Measurements from ENCODE around the gene GANC.
"Not testable (repeated sequence)": the region's sequence is repeated elsewhere in the genome, so short reads cannot be mapped to it uniquely, and the experiment has no call there.

The GANC gene

GRCh38 chr15:42282926-42283325 lies 9.9 kb downstream of the GANC start:
- no peak for DNase-seq (ENCODE audit: low read depth)

- no peak for DNase-seq (ENCODE audit: low read depth)
Measured at GRCh38 chr15:42283671-42284070, 10.7 kb downstream of the GANC start.

- no peak for DNase-seq (ENCODE audit: low read depth)
Measured at GRCh38 chr15:42284551-42284950, 11.6 kb downstream of the GANC start.

- DNase-seq (ENCODE audit: low read depth): no peak
Measured at GRCh38 chr15:42285034-42285433, 12.0 kb downstream of the GANC start.

GRCh38 chr15:42286445-42287029 lies 13.5 kb downstream of the GANC start:
- DNase-seq (ENCODE audit: low read depth): no peak

GRCh38 chr15:42287931-42288330 lies 14.9 kb downstream of the GANC start:
- DNase-seq (ENCODE audit: low read depth): no peak

GRCh38 chr15:42289166-42289565 lies 16.2 kb downstream of the GANC start:
- DNase-seq (ENCODE audit: low read depth): no peak

GRCh38 chr15:42301004-42301403 lies 28.0 kb downstream of the GANC start:
- DNase-seq (ENCODE audit: low read depth): not testable (repeated sequence)

GRCh38 chr15:42306681-42307080 lies 33.7 kb downstream of the GANC start:
- DNase-seq (ENCODE audit: low read depth): no peak

GRCh38 chr15:42313463-42313862 lies 40.5 kb downstream of the GANC start:
- DNase-seq (ENCODE audit: low read depth): no peak

- DNase-seq (ENCODE audit: low read depth): no peak
Measured at GRCh38 chr15:42314818-42315217, 41.8 kb downstream of the GANC start.

GRCh38 chr15:42315521-42315920 lies 42.5 kb downstream of the GANC start:
- DNase-seq (ENCODE audit: low read depth): no peak

- not testable (repeated sequence) for DNase-seq (ENCODE audit: low read depth)
Measured at GRCh38 chr15:42316282-42316805, 43.3 kb downstream of the GANC start.

GRCh38 chr15:42319206-42319605 lies 46.2 kb downstream of the GANC start:
- DNase-seq (ENCODE audit: low read depth): no peak

- no peak for DNase-seq (ENCODE audit: low read depth)
Measured at GRCh38 chr15:42324308-42324707, 51.3 kb downstream of the GANC start.

- no peak for DNase-seq (ENCODE audit: low read depth)
Measured at GRCh38 chr15:42329161-42329560, 56.2 kb downstream of the GANC start.

- DNase-seq (ENCODE audit: low read depth): no peak
Measured at GRCh38 chr15:42329992-42330391, 57.0 kb downstream of the GANC start.

GRCh38 chr15:42331235-42331634 lies 58.2 kb downstream of the GANC start:
- no peak for DNase-seq (ENCODE audit: low read depth)

- no peak for DNase-seq (ENCODE audit: low read depth)
Measured at GRCh38 chr15:42332331-42332730, 59.3 kb downstream of the GANC start.

GRCh38 chr15:42335074-42335473 lies 62.1 kb downstream of the GANC start:
- no peak for DNase-seq (ENCODE audit: low read depth)

- DNase-seq (ENCODE audit: low read depth): not testable (repeated sequence)
Measured at GRCh38 chr15:42336650-42337049, 63.6 kb downstream of the GANC start.

GRCh38 chr15:42337104-42337503 lies 64.1 kb downstream of the GANC start:
- not testable (repeated sequence) for DNase-seq (ENCODE audit: low read depth)

- DNase-seq (ENCODE audit: low read depth): no peak
Measured at GRCh38 chr15:42338500-42338899, 65.5 kb downstream of the GANC start.

- no peak for DNase-seq (ENCODE audit: low read depth)
Measured at GRCh38 chr15:42343596-42344232, 70.7 kb downstream of the GANC start.
